GM19452 (cell line): ENCODE results near the gene ANKAR.
A peak's percentile ranks its signal among the peaks of the same experiment; 100 is the strongest.
"Not testable (repeated sequence)": the region's sequence is repeated elsewhere in the genome, so short reads cannot be mapped to it uniquely, and the experiment has no call there.

Experiments
- ATAC-seq: cut with Tn5 transposase; IDR thresholded peaks from one replicate; pipeline ENCODE4 v1.9.1; 2021; ENCODE audit not compliant: unreplicated experiment

ANKAR gene

DNA sequence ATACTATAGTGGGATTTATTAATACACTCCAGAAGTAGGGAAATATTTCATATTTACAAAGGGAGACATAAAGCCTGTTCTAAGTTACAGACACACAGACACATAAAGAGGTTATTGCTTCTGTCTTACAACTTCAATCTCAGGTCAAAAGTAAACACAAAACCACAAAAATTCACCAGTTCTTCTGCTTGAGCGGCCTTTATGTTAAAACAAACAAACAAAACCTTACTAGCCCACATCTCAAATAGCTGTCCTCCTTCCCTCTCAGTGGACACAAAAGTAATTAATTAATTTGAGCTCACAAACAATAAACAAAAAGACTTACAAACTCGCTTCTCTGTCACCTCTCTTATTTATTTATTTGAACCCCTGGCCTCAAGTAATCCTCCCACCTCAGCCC is 14.7 kb upstream of the ANKAR start:
- ATAC-seq: no peak

DNA sequence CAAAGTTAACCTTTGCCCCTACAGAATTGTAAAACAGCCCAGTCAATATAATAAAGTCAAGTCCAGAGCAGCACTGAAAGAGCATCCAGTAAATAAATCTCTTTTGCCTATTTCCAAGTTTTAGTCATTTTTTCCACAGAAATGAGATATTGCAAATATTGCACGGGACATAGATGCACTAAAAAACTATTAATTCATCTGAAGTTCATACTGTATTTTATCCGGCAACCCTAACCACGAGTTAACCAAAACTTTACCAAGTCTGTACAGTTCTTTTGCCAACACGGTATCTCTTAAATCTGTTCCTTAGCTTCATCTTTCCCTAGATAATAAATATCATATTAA is 13.7 kb upstream of the ANKAR start:
- no peak for ATAC-seq

DNA sequence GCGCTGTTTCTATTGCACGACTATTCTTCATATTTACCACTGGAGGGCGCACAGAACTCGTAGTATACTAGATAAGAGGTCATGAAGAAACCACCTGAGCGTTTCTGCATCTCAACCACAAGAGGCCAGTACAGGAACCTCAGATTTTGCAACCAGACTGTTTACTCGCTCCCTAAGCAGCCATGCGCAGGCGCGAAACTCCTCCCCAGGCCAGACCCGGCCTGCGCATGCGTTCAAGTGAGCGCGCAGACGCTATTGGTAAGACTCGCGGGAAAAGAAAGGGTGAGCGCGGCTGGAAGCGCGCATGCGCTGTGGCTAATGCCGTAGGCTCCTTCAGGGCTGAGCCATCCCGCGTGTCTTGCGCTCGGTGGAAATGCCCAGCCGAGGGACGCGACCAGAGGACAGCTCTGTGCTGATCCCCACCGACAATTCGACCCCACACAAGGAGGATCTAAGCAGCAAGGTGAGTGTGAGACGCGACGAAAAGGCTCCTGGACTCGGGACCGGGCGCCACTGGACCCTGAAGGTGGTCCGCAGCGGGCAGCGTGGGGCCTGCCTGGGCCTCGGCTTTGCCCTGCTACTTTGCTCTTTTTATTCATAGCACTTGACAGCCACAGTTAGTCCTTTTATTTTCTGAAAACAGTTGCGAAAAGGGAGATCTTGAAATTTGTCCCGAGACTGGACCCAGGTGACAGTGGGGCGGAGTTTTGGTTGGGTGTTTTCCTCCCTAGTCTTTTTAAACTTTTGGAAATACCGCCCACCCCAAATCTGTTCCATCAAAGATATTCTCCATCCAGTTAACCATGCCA is 13.1 kb upstream of the ANKAR start, which contains the start of gene ASNSD1:
TSS of gene ASNSD1 (plus strand) at position 312 of the 809 bp plus-strand sequence. CDS start 4,674 bp downstream, outside the sequence.
- ATAC-seq: peak; percentile 95

DNA sequence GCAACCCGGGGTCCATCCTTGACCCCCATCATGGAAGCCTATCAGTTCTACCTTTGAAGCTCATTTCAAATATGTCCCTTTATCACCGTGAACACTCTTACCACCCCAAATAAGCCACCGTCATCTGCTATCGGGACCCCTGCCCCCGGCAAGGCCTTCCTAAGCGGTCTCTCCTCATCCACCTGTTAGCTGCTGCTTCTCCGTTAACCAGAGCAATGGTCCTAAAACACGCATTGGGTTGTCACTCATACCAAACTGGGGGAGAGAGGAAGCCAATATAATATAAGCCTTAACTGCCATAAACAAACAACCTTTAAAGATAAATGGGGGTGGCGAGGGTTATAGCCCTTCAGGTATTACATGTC is 12.5 kb upstream of the ANKAR start:
- no peak for ATAC-seq

DNA sequence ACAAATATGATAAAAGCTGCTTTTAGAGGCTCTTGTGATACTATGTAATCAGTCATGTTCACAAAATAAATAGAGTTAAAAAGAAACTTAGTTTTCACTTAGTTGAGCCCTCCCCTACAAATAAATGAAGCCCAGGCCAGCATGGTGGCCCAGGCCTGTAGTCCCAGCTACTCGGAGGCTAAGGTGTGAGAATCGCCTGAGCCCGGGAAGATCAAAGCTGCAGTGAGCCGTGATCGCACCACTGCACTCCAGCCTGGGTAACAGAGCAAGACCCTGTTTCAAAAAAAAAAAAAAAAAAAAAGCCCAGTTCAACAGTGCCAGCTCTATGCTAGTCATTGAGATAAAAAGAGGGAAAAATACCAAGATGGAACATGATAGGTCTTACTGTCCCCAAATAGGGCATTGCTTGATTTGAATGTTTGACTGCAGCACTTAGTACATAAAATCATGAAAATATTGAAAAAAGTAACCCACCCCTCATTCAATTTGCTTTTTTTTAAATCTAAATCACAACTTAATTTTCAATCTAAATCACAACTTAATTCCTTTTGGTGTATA is 11.7 kb upstream of the ANKAR start:
- no peak for ATAC-seq

DNA sequence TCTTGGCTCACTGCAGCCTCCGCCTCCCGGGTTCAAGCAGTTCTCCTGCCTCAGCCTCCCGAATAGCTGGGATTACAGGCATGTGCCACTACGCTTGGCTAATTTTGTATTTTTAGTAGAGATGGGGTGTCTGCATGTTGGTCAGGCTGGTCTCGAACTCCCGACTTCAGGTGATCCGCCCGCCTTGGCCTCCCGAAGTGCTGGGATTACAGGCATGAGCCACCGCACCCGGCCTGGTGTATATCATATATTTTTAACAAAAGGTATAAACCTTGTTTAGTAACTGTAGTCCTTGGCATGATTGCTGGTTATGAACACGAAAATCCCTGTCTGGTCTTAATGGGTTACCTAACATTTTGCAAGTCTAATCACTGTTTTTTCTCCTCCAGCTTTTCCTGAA is 11.2 kb upstream of the ANKAR start:
- not testable (repeated sequence) for ATAC-seq

DNA sequence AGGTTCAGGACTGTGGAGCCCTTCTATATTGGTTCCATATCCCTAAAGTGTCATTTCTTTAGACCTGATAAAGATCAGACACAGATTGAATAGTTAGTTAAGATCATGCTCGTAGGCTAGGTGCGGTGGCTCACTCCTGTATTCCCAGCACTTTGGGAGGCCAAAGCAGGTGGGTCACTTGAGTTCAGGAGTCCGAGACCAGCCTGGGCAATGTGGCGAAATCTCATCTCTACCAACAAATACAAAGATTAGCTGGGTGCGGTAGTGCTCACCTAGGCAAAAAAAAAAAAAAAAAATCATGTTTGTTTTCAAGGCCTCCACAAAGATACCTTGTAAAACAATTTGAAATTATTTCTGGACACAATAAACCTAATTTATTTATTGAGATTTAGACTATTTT is 4.6 kb upstream of the ANKAR start:
- no peak for ATAC-seq

DNA sequence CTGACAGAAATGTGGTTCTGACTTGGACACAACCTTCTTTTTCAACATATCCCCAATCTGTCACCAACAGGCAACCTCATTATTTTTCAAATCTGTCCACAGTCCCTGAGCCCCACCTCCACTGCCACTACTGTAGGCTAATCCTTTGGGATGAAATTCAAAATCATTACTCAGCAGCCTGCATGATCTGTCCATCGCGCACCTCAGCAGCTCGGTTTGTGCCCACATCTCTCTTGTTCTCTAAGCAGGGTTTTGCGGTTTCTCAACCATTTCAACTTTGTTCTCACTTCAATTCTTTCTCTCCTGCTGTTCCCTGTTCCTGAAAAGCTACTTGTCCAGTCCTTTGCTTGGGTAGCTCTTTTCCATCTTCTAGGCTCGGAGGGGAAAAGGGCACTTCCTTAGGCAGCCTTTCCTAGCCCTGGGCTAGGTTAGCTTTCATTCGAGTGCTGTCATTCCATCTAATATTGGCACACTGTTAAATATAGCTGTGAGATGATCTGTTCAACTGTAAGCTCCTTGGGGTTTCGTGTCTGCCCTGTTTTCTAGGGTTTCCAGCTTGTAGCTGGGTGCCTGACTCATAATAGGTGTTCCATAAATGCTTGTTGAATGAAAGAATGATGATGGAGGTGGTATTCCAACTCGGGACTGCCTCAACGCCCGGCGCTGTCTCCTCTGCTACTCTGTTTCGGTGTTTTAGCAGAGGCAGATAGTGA is 653 bp upstream of the ANKAR start:
- ATAC-seq: no peak

DNA sequence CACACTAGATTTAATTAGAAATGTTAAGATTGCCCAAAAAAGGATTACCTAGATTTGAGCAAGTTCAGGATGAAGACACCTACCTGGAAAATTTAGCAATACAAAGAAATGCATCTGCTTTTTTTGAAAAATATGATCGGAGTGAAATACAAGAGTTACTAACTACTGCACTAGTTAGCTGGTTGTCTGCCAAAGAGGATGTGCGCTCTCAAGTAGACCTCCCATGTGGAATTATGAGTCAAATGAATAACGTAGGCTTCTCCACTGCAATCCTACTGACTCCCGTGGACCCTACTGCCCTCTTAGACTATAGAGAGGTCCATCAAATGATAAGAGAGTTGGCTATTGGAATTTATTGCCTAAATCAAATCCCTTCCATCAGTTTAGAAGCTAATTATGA is 2.0 kb downstream of the ANKAR start:
- no peak for ATAC-seq

DNA sequence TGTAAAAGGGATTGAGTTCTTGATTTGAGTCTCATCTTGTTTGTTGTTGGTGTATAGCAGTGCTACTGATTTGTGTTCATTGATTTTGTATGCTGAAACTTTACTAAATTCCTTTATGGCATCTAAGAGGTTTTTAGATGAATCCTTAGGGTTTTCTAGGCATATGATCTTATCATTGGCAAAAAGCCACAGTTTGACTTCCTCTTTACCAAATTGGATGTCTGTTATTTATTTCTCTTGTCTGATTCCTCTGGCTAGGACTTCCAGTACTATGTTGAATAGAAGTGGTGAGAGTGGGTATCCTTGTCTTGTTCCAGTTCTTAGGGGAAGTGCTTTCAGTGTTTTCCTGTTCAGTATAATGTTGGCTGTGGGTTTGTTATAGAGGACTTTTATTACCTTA is 4.8 kb downstream of the ANKAR start:
- no peak for ATAC-seq

DNA sequence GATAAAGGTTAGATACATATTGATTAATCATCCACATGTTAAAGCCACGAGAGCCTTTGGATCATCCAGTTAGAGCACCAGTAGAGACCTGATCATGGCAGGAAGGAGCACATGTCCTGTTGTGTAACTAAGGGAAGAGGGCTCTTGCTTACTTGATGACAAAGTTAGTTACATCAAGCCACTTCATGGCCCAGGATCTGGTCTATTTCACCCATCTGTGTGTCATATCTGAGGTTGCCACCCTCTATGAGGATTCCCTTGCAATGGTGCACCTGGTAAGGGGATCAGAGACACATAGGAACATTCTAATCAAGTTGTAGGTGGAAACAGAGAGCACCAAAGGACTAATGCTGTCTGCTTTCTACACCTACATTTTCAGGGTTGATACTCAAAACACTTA is 6.7 kb downstream of the ANKAR start:
- ATAC-seq: no peak

DNA sequence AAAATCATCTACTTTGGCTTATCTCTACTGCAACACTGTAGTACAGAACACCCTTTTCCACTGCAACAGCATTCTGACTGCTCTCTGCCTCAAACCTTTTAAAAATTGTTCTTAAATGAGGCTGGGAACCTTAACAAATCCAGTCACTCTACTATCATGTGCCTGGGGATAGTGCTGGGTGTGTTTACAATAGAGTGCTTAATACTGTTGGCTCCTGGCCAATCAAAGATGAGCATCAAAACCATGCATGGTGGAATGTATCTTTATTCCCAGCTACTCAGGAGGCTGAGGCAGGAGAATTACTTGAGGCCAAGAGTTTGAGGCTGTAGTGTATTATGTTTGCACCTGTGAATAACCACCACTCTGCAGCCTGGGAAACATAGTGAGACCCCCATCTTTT is 7.4 kb downstream of the ANKAR start:
- no peak for ATAC-seq

DNA sequence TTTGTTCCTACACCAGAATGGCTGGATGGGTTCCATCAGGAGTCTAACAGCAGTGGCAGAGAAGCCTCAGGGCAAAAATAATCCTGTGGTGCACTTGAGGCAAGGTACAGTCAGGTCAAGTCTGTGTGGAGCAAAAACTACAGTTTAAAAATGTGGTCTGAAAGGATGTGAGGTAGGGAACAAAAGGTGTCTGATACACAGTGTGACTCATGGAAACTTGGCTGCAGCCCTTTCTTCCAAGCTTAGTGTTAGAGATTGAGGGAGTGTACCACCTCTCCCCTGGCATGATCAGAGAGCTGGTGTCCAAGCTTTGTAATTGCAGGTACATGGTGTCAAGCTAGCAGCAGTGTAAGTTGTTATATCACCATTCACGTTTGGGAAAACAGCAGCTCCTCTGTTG is 8.9 kb downstream of the ANKAR start:
- no peak for ATAC-seq

DNA sequence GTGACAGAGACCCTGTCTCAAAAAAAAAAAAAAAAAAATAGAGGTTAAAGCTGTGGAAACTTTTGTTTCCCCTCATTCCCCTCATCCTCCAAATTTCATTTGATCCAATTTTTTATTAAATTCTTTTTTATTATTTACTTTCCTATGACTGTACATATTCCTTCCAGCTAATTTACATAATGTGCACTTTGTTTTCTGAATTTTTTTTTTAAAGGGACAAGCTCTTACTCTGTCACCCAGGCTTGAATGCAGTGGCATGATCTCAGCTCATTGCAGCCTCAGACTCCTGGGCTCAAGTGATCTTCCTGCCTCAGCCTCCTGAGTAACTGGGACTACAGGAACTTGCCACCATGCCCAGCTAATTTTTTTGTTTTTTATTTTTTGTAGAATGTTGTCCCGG is 10.3 kb downstream of the ANKAR start:
- ATAC-seq: no peak

DNA sequence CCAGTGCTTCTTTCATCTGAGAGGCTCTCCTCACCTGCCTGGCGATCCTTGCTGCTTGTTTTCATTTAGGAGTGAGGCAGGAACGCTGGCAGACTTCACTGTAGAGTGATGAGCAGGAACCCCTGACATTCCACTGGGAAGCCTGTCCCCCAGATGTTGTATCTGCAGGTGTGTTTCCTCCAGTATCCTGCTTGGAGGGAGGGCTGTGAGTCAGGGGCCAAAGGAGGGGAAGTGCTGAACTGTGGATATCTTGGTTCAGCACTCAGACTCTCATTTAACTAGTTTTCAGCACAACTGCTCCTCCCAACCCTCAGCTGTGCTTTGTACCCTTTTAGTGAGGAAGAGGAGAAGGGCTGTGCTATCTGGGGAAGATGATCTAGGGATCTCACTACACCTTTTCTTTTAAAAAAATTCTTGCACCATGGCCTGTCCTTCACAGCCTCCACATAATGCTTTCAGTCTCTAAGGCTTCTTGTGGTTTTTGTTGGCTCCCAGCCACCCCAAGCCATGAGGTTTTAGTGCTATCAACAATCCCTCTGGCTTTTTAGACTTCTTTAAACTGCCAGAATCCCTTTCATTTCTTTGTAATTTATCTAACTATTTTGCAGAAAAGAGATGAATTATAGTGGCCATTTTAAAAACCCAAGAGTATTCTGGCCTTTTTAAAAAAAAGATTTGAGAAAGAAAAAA is 11.2 kb downstream of the ANKAR start:
- ATAC-seq: no peak

DNA sequence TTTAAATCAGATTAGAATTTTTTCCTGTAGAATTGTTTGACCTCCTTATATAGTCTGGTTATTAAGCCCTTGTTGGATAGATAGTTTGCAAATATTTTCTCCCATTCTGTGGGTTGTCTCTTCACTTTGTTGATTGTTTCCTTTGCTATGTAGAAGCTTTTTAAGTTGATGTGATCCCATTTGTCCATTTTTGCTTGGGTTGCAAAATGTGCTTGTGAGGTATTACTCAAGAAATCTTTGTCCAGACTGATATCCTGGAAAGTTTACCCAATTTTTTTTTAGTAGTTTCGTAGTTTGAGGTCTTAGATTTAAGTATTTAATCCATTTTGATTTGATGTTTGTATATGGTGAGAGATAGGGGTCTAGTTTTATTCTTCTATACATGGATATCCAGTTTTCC is 13.3 kb downstream of the ANKAR start:
- not testable (repeated sequence) for ATAC-seq

DNA sequence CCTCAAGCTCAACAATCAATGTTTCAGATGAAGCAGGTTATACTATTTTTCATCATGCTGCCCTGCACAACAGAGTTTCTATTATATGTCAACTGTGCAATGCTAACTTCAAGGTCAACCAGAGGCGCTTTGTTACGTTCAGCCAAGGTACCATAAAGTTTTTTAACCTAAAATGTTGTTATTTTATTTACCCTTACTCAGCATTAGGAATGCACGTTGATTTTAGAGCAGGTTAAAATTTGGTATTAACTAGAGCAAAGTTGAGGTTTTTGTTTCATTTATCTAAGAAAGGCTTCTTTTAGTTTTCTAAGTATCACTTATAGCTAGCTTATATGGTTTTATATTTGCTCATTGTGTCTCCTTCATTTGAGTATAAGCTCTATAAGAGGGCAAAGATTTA is 21.8 kb downstream of the ANKAR start:
- ATAC-seq: no peak

DNA sequence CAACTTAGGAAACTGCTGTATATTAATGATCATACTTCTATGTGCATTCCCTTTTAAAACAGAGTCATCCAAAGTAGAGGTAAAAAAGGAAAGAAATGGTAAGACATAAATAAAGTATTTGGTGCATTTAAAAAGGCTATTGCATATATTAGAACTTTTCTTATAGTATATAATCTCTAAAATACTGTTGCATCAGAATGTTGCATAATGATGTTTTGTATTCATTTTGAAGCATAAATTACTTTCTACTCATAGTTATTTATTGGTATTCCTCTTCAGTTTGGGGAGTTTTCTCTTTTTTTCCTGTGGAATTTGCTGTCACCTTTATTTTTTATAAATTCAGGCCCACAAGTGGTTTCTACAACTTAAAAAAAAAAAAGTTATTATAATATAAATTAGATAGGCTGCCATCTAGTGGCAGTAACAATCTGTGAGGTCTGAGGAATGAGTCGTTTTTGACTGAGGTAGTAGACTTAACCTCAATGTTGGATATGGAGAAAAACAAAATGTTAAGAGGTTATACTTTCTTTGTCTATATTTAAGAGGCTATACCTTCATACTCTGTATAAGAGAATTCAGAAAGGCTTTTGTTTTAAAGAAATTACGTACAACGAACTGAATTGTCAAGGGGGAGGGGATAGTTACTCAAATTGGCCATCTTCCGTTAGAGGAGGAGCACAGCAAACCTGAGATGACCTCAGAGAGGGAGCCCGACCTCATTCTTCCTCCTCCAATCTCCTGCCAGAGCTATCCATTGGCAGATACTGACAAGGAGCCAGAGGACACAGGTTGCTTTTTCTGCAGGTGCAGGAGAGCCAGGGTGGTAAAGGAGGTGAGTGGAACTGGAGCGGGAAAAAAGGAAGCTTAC is 23.8 kb downstream of the ANKAR start:
- peak; percentile 68 for ATAC-seq

DNA sequence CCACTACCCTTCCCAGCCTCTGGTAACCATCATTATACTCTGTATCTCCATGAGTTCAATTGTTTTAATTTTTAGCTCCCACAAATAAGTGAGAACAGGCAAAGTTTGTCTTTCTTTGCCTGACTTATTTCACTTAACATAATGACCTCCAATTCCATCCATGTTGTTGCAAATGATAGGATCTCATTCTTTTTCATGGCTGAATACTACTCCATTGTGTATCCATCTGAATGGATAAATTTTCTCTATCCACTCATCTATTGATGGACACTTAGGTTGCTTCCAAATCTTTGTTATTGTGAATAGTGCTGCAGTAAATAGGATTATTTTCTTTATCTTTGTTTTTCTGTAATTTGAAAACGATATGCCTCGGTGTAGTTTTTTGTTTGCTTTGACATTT is 26.2 kb downstream of the ANKAR start:
- ATAC-seq: no peak

DNA sequence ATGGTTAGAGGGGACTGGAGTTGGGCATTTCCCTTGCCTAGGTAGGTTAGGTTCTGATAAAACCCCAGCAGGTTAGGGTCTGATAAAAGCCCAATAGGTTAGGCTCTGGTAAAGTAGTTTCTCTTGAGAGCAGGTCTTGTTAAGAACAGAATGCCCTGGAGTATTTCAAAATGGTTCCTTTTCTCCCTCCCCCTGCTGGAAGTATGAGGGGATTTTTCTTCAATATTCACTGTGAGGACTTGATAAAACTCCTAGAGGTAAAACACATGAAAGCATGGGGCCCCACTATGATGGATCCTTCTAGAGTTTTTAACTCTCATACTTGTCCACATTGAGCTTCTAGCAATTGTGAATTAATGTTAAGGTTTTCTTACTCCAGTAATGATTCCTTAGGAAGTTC is 27.6 kb downstream of the ANKAR start:
- no peak for ATAC-seq
